GM19035 (cell line): ENCODE data around the gene ENTPD6.
"Not testable (repeated sequence)": the region's sequence is repeated elsewhere in the genome, so short reads cannot be mapped to it uniquely, and the experiment has no call there.

Experiments
- ATAC-seq: cut with Tn5 transposase; IDR thresholded peaks from one replicate; pipeline ENCODE4 v1.9.1; 2021; ENCODE audit not compliant: unreplicated experiment

The ENTPD6 gene

DNA sequence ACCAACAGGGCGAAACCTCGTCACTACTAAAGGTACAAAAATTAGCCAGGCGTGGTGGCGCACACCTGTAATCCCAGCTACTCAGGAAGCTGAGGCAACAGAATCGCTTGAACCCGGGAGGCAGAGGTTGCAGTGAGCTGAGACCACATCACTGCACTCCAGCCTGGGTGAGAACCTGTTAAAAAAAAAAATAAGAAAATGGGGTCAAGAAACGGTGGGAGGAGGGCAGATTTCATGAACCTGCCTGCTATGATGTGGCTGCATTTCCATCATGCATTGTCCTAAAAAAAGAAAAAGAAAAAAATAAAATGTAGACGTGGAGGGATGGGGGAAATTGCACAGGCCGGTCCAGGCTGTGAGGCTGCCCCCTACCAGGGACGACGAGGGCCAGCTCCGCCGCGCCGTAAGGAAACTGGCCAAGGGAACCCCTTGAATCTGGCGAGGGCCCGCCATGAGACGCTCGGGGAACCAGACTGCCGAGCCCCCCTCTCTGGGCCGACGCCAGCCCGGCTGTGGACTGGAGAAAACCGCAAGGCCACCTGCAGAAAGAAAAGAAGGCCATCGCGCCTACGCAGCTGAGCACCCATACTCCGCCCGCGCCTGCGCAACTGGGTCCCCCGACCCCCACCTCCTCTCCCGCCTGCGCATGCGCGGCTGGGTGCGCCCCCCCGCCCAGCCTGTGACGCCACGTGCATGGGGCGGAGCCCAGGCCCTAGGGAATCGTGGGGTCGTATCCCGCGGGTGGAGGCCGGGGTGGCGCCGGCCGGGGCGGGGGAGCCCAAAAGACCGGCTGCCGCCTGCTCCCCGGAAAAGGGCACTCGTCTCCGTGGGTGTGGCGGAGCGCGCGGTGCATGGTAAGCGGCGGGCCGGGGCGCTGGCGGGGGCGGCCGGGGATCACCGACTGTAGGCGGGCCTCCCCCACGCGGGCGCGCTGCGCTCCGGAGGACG is at the start of gene ENTPD6:
Gene ENTPD6 (plus strand): TSS at position 699 of the 948 bp plus-strand sequence. CDS start 10,825 bp downstream, outside the sequence.
- peak; percentile 79 for ATAC-seq

DNA sequence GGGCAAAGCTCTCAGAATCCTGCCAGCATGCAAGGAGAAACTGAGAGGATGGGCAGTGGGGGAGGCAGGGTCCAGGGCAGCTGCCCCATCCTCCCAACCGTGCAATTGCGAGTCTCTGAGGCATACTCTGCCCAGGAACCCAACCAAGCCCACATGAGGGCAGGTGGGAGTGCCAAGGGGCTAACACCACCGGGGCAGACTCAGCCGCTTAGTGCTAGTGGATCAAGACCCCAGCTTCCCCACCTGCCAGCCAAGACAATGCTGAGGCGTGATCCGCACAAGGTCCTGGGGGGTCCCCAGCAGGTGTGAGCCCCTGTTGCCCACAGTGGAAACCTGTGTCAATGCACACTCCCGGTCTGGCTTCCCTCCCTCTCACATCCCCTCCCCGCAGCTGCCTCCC is 48.5 kb upstream of the ENTPD6 start:
- no peak for ATAC-seq

DNA sequence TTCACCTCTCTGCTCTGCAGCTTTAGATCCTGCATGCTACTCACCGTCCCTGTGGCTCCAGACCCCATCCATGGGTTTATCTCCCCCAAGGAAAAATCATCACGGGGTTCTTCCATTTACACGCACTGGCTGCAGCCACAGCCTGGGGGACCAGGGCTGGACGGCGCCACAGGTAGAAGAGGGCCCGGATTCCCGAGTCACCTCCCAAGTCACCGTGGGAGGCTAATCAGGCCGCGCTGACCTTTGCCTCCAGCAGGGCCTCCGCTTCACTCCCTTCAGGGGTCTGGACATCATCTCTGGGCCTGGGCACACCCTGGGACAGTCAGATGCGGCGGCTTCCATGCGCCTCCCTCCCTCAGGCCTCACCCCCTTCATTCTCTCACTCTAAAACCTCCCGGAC is 47.8 kb upstream of the ENTPD6 start:
- no peak for ATAC-seq

DNA sequence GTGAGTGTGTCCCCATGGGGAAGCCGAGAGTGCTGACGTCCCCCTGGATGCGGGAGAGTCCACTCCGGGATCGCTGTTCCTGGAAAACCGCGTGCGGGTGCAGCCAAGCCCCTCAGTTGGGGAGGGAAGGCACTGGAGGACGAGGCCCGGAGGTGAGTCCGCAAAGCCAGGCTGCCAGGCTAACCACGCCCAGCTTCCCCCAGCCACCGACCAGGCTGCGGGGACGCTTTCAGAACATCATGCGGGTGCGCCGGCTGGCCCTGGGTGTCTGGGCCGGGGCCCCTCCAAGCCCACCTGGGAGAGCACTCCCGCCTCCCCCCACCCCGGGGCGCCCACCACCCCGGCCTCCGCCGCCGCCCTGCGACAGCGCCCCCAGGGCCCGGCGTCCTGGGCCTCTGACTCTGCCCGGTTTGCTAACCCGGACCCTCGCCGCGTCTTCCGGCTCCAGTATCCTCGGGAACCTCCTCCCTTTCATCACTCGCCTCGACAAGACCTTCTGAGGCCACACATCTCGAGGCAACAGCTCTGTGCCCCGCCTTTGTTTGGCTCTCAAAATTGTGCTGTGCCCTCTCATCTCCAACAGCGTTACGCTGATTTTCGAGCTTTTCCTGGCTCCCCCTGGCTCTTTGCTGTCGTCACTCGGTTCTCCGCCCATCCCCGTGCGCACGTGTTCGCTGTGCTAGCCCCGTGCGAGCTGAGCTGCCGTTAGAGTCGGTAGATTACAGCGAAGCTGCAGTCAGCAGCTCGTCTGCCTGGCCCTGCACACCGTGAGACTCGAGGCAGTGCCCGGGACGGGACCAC is 47.1 kb upstream of the ENTPD6 start:
- no peak for ATAC-seq

DNA sequence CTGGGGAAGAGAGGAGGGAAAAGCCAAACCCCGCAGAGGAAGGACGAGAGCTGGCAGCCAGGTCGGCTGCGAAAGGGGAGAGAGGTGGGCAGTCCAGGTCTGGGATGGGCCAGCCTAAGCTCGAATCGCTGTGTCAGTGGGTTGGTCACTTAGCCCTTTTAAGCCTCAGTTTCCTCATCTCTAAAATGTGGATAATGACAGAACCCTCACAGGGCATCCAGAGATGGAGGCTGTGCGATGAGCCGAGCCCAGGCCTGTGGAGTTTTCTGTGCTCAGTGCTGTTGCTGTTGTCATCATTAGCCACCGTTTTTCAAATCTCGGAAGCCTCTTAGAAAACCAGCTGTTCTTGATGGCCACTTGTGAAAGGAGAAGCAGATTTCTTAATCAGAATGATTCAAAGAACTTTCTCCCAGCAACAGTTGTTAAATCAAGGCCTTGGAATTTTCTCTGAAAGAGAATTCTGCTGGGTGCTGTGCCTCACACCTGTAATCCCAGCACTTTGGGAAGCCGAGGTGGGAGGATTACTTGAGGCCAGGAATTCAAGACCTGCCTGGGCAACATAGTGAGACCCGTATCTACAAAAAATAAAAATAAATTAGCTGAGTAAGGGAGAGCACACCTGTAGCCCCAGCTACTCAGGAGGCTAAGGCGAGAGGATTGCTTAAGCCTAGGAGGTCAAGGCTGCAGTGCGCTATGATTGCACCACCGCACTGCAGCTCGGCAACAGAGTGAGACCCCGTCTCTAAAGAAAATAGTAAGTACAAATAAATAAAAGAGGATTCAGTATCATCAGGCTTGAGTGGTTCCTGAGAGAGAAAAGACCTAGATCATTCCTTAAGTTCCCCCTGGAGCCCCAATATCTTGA is 46.3 kb upstream of the ENTPD6 start:
- ATAC-seq: no peak

DNA sequence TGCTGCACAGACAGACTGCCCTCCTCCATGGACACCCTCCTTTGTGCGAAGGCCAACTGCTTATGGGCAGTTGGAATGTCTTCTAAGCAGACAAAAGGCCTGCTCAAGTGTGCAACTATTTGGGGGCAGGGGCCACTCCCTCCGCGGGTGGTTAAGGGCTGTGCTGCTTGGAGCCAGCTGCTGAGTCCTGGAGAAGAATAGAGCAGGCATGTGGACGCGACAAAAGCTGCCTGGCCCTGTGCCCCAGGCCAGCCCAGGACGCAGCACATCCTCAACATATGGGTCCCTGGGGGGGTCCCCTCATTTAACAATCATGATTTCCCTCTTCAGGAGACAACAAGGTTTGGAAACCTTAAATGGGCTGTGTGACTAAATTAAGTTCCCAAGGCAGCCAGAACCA is 45.5 kb upstream of the ENTPD6 start:
- ATAC-seq: no peak

DNA sequence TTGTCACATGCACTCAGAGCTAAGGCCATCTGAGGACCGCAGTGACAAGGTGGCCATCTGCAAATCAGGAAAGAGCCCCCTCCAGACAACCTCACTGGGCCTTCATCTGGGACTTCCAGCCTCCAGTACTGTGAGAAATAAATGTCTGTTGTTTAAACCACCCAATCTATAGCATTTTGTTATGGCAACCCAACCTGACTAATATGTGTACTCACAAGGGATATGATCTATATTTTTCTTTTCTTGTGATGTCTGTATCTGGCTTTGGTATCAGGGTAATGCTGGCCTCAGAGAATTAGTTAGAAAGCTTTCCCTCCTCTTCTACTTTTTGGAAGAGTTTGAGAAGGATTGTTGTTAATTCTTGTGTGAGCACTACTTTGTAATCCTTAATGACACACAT is 37.5 kb upstream of the ENTPD6 start:
- ATAC-seq: no peak

DNA sequence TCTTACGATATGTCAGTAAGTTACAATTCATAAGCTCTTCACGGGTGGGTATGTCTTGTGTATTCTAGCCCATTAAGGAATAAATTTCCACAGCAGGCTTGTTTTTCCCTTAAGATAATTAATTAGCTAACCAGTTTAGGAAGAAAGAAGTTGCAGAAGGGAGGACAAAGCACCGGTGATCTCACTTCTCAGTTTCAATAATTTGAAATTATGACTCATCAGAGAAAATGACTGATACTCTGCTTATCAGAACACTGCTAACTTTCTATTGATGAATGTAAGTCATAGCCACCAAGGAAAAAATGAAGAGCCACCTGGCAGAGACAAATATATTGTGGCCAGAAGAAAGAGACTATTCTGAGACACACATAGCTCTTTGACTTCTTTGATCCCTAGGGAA is 35.0 kb upstream of the ENTPD6 start:
- ATAC-seq: no peak

DNA sequence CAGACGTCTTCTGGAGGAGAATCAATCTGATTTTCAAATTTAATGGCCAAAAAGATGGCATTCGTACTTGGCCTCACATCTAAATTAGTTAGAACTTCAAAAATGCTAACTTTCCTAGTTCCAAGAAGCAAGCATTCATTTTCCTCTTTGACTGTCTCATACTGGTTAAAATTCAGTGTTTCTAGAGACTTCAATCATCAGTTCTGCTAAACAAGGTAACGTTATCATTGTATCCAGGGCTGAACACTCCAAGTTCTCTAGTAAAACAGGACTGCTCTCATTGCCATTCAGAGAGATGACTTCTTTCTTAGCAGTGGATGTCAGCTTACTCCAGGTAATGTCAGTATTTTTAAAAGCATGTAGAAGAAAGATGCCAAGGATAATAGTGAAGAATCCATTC is 34.6 kb upstream of the ENTPD6 start:
- ATAC-seq: no peak

DNA sequence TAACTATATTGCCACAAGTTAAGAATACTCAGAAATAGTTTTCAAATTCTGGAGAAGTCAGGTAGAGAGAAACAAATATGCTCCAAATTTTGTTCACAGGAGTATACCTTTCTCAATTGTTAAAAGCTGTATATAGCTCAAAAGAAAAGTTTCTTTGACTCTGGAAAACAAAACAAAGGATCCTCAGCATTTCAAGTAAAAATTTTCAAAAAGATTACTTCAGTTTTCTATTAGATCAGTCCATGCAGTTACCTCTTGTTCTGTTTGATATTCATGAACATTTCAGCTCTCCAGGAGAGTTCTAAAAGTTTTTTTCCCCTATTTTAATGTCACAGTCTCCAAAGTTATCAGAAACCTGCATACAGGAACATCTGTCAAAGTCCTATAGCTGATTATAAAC is 30.4 kb upstream of the ENTPD6 start:
- ATAC-seq: no peak

DNA sequence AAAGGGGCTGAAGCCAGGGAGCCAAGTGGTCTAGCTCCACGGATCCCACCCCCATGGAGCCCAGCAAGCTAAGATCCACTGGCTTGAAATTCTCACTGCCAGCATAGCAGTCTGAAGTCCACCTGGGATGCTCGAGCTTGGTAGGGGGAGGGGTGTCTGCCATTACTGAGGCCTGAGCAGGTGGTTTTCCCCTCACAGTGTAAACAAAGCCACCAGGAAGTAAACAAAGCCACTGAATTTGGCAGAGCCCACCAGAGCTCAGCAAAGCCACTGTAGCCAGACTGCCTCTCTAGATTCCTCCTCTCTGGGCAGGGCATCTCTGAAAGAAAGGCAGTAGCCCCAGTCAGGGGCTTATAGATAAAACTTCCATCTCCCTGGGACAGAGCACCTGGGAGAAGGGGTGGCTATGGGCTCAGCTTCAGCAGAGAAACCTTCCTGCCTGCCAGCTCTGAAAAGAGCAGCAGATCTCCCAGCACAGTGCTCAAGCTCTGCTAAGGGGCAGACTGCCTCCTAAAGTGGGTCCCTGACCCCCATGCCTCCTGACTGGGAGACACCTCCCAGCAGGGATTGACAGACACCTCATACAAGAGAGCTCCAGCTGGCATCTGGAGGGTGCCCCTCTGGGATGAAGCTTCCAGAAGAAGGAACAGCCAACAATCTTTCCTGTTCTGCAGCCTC is 29.3 kb upstream of the ENTPD6 start:
- ATAC-seq: not testable (repeated sequence)

DNA sequence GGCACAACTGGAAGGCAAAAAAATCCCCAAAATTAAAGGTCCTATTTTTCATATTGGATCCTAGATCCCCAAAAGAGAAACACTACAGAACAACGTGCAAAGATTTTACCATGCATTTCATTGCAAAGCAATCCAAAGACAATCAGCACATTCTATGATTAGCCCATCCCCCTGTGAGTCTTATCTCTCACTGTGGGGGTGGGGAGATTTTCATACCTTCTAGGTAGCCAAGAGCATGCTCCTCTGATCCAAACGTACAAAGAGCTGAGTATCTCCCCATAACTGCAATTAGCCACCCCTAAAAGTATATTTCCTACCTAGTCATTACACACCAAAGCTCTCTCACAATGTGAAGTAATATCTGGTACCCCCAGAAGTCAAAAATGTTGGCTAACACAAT is 22.2 kb upstream of the ENTPD6 start:
- no peak for ATAC-seq

DNA sequence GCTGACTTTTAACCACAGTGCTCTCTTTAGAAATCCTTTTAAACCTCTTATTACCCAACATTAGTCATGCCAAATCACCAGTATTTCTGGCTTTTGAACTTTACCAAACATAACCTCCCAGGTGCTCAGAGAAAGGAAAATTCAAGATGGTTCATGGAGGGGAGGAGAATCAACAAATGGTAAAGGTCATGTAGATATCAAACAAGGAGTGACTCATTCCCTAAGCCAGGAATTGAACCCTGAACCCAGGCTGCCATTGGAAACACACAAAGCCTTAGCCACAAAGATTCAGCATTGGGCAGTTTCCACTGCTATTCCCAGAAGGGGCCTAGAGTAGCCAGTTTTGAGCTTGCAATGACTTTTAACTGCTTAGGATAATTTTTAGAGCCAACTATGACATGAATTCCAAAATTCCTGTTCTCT is 21.6 kb upstream of the ENTPD6 start:
- no peak for ATAC-seq

DNA sequence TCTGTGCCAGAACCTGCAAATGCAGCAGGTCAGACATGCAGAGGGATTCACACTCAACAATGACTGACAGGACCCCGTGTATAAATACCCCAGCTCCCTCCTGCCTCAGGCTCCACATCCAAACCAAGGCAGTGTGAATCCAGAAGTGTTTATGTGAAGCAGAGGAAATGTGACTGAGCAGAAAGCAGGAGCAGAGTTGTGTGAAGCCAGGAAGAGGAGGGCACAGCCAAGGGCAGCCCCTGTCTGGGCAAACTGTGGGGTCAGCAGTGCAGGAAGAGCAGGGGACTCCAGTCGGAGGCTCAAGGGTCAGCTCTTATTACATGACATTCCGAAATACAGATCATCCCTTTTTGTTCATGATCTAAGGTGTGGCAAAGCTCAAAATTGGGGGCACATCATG is 19.3 kb upstream of the ENTPD6 start:
- ATAC-seq: no peak

DNA sequence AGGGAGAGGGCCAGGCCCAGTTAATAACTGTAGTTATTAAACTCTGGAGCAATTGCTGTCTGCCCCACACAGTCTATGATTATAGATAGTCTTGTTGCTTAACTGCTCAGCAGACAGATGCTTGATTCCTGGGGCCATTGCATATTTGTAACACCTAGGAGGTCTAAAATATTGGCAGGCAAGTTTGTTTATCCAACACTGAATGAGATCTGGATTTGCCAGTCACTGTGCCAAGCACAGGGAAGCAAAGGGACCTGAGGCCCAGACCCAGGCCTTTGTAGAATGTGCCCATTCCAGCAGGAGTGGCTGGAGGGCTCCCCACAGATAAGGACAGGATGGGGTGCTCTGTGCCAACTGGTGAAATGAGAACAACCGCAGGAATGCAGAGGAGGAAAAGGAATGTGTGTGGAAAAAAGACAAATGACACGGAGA is 17.6 kb upstream of the ENTPD6 start:
- ATAC-seq: no peak

DNA sequence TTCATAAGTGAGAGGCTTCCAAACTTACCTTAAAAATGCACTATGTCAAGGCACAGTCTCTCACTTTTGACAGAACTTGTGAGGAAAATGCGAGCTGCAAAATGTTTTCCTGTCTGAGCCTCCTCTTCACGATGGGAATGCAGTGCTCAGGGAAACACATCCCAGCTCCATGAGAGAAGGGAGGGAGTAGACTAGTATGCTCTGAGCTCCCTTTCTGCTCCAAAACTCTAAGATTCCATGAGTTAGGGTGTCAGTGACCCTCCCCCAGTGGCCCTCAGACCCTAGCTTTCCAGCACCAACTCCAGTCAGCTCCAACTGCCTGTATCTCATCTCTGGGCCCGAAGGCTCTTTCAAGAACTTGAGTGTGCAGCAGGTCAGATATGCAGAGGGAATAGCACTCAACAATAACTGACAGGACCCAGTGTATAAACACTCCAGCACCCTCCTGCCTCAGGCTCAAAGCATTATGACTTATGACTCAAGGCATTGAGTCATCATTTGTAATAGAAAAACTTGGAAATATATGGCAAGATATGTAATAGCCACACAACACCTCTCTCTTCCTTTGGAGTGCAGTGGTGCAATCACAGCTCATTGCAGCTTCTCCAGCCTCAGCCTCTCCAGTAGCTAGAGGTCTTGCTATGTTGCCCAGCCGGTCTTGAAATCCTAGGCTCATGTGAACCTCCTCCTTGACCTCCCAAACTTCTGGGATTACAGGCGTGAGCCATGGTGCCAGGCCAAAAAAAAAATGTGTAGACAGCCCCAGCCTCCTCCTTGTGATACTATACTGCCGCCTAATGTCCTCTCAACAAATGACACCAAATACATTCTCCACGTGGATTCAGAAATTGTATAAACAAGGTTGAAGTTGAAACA is 16.7 kb upstream of the ENTPD6 start:
- no peak for ATAC-seq

DNA sequence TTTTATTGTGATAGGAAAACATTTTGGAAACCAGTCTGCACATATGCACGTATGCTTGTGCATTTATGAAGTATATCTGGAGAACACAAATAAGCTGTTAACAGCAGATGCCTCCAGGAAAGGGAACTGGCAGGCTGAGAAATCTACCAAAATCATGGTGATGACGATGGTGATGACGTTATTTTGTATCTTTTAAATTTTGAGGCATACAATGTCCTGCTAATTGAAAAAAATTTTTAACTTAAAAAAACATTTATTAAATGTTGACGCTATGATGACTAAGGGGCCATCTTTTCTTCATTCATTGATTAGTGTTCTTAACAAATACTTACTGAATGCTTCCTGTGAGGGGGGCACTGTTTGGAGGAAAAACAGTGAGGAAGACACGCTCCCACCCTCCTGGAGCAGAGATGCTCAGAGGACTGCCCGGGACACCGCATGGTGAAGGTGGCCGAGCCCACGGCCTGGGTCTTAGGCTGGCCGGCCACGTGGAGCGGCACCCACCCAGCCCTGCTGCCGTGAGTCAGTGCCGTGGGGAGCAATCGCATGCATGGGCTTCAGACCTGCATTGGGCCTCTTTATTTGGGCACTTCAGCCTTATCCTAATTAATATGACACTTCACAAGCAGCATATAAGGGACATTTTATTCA is 15.9 kb upstream of the ENTPD6 start:
- no peak for ATAC-seq

DNA sequence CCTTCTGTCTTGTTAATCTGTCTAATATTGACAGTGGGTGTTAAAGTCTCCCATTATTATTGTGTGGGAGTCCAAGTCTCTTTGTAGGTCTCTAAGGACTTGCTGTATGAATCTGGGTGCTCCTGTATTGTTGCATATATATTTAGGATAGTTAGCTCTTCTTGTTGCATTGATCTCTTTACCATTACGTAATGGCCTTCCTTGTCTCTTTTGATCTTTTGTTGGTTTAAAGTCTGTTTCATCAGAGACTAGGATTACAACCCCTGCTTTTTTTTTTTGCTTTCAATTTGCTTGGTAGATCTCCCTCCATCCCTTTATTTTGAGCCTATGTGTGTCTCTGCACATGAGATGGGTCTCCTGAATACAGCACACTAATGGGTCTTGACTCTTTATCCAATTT is 11.1 kb upstream of the ENTPD6 start:
- not testable (repeated sequence) for ATAC-seq

DNA sequence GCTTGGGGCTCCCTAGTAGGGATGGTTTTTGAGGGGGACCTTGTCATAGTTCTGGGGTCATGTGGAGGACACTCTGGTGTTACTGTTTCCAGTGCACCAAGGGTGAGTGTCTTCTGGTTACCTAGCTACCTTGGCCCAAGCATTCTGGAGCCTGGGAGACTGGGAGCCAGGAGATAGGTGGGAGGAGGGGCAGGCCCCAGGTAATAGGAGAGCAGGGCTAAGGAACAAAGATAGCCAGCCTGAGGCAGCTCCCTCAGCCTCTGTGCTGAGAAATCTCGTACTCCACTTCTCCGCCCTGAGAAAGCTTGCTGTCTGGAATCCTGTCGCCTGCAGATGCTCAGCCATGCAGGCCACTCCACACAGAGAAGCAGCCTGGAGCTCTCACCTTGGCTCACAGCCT is 8.3 kb upstream of the ENTPD6 start:
- ATAC-seq: no peak
